ENCODE results near the gene SUPT20H.

SUPT20H gene

DNA sequence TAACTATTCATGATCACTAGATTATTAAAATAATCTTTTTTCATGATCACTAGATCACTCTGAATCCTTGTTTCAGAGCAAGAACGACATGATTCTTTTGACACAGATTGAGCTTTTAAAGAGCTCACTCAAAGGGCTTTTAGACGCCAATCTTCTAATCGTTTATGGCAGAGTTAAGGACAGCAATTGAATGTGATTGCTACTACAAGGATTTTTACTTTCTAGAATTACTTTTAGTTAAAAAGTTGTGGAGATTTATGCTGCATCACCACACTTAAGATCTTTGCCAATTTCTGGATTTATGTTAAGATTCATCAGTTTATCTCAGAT, 57.6 kb downstream of the SUPT20H start:
- DNase-seq = no peak

DNA sequence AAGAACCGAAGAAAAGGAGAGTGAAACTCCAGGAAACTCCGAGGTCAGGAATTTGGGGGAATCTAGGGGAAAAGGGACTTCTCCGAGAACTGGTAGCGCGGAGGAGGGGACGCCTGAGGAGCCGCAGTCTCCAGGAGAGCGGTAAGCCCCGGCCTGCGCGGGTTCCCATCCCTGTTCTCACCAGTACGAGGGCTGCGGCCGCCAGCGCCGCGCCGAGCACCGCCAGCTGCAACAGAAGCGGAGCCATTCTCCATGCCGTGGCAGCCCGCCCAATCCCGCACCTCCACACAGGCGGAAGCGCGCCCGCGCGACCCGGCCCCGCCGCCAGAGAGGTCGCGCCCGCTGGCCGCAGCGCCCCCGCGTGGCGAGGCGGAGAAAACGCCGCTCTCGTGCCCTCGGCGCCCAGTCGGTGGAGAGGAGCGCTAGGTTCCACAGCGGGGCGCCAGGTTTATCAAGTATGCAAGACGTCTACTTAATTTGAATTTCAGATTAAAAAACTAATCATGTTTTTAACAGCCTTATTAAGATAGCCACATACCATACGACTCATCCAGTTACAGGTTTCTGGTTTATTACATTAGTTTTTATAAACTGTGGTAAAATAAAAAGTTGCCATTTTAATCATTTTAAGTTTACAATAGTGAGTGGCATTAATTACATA, 60.3 kb downstream of the SUPT20H start, which contains the start of gene ALG5:
TSS of gene ALG5 (minus strand) at position 287 of the 661 bp plus-strand sequence. CDS start at position 247, 40 bp downstream.
- peak; percentile 39 to 93 (median 83) for DNase-seq

DNA sequence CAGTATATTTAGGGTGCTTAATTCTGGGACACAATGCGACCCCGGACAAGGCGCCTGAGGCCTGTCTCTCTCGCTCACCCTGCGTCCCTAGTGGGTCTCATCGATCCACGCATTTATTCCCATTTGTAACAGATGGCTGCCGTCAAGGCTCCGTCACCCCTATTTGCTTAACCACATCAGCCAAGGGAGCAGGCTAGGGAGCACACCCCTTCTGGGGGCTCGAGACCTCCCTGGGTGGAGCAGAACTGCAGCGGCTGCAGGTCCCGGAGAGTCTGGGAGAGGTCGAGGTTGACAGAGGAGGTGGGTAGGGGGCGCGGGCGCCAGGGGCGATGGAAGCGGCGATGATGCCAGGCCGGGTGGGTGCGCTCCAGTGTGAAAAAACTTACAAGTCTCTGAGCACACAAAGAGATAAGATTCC, 60.9 kb downstream of the SUPT20H start:
- DNase-seq = peak in 26 of 56 donors; percentile 5 to 63 (median 30)

DNA sequence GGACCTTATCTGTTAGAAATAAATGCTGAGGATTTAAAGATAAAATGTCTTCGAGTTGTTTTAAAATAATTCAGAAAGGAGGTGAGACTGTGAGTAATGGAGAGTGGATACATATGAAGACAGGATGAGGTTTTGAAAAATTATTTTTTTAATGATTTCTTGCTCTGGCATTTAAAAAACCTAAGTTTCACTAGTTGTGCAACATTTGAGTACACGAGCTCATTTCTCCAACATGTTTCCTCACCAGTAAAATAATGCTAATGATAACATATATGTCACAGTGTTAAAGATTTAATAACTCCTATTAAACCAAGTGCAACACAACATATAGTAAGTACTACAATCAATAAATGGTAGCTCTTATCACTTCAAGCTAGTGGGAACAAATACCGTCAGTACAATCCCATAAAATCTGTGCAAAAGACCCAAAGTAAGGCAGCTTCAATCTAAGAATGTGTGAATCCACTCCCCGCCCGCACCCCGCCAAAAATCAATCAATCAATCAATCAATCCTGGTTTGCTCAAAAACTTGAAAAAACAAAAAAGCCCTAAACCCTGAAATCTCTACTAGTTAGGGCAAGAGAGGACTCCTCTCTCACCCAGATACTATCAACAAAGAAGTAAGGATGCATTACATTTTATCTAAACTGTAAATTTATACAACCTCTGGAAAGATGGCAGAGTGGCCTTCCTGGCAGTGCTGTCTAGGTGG, 61.6 kb downstream of the SUPT20H start:
- DNase-seq = no peak

DNA sequence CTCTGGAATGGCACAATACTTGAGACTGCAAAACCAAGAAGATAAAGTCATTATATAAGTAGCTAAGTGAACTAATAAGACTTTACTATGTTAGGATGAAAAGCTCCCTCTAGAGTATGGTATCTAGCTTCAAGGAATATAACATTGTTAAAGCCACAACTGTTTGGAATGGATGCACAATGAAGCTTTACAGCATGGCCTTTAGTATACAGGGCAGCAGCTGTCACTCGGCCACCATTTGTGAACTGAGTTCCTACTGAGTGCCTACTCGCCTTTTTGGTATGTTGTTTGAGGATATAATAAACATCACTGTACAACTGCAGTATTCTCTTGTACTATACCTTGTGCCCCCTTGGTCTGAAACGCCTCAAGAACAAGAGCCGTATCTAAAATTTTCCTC, 67.1 kb downstream of the SUPT20H start:
- no peak for DNase-seq

DNA sequence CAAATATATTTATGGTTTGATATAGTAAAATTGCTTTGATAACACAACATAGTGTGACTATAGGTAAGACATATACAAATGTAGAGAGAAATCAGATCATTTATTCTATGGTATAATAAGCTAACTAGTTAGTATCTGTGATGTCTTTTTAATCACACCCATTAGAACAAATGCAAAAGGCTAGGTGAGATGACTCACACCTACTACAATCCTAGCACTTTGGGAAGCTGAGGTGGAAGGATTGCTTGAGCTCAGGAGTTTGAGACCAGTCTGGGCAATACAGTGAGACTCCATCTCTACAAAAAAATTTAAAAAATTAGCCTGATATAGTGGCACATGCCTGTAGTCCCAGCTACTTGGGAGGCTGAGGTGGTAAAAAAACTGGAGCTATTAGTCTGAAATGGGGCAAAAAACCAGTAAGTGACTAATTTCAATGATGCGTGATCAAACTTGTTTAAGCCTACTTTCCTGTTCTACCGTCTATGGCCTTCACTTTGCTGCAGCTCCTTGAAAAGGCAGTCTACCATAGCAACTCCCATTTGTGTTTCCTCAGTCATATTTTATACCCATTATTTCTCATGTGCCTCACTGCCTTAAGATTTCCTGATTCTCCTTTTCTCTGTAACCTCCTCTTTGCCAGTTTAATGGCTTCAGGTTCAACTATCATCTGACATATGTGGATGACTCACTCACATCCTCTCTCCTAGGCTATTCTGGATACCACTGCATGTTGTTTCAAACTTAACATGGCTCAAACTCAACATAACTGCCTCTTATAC, 72.8 kb downstream of the SUPT20H start:
- no peak for DNase-seq

DNA sequence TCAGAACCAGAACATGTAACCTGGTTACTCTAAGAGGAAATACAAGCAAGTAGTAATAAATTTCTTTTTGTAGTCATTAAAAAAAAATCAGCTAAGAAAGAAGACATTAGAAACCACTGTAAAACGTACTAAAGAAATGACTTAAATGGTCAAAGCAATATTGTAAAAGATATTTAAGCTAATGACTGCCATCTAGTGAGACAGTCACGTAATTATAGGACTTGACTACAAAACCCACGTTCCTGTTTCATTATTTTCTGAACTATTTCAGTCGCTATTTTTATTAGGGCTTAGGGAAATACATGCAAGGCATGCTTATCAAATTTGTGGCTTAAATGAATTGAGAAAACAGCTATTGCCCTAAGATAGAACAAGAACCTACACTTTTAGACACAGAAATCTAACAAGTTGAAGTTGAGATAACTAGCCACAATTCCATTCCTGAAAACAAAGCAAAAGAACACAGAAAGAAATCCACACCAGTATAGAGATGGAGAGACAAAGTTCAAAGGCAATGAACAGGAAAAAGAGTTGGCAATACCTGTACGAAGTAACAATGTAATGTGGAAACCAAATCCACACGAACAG, 78.2 kb downstream of the SUPT20H start:
- DNase-seq = no peak

DNA sequence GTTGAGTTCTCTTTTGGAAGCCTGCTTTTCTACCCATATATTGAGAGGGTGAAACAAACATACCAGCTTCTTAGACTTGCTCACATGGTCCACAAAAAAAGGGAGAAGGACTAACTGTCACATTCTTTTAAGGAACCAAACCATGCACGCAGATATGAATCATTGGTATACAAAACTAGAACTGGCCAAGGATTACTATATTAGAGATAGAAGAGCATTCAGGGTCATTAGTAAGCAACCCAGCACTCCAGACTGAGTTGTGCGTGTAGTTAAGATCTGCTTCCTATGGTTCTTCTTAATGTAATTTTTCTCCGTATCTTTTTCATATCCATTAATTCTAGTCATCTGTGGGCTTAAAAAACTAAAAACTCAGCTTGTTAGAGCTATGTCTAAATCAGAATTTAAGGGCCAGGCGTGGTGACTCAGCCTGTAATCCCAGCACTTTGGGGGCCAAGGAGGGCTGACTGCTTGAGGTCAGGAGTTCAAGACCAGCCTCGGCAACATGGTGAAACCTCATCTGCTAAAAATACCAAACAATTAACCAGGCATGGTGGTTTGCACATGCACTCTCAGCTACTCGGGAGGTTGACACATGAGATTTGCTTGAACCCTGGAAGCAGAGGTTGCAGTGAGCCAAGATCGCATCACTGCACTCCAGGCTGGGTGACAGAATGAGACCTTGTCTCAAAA, 80.0 kb downstream of the SUPT20H start:
- DNase-seq = no peak

DNA sequence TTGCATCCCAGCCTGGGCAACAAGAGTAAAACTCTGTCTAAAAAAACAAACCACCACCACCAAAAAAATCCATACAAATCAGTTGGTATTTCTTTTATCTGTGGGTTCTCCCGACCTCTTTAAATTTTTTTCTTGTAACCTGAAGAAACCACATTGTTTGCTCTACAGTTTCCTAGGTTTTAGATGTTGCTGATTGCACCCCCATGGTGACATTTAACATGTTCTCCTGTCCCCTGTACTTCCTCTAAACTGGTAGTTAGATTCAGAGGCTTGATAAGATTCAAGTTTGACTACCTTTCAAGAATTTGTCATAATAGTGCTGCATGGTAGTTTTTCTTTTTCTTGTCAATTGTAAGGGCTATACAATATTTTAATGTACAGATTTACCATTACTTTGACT, 84.3 kb downstream of the SUPT20H start:
- DNase-seq = no peak

DNA sequence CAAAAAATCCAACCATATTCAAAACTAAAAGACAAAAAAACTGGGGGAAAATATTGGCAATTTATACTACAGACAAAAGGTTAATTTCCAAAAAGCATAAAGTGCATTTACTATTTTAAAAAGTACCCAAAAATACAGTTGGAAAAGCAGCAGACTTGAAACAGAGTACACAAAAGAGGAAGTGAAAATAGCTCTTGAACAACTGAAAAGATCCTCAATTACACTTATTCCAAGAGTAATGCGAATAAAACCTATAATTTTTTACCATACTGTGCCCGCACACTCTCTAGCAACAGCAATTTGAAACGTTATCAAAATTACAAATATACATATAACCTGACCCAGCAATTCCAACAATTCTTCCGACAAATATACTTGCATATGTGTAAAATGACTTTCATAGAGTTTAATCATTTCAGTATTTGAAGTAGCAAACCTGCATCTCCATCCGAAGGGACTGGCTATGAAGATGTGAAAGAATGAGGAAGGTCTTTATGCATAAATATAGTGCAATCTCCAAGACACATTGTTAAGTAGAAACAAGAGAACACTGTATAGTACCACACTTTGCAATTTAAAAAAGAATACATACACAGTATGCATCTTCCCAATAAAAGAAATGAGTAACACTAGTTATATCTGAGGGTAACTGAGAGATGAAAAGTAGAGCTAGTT, 85.7 kb downstream of the SUPT20H start:
- DNase-seq = no peak

DNA sequence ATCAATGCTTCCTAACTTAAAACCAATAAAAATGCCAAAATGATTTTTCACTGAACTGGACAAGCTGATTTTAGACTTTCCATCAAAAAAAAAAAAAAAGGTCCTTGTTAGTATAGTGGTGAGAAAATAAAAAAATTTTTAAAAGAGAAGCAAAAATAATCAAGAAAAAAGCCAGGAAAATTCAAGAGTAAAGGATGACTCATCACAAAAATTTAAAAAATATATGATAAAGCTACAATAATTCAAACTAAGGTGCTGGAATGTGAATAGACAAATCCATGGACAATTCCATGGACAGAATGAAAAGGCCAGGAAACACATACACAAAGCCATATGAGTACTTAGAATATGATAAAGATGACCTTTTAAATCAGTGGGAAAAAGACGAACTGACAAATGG, 86.5 kb downstream of the SUPT20H start:
- DNase-seq = no peak

DNA sequence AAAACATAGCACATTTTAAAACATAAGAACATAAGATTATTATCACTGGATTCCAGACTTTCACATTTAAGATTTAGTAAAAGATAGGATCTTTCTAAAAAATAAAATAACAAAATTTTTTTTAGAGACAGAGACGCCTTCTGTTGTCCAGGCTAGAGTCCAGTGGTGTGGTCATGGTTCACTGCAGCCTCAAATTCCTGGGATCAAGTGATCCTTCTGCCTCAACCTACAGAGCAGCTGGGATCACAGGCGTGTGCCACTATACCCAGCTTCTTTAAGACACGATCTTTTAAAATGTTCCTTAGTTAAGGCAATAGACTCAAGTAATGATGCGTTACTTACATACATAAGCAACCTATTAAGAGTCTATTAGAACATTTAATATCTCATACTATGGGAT, 93.1 kb downstream of the SUPT20H start:
- DNase-seq = no peak

DNA sequence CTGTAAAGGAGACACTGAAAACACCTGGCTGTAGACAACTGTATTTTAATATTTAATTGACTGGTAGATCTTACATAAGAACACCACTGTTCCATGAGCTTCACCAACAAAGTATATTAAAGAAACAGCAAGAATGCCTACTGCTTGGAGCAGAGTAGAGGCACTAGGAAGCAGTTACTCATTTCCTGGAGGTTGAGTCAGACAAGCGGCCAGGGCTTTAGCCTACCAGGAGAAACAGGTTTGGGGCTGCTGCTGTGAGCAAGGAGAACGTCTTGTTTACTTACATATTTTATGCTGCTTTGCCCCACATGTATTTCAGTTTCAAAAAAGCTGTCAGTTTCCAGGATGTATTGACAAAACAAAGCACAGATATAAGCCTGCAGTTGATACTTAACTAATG, 93.7 kb downstream of the SUPT20H start:
- no peak for DNase-seq

DNA sequence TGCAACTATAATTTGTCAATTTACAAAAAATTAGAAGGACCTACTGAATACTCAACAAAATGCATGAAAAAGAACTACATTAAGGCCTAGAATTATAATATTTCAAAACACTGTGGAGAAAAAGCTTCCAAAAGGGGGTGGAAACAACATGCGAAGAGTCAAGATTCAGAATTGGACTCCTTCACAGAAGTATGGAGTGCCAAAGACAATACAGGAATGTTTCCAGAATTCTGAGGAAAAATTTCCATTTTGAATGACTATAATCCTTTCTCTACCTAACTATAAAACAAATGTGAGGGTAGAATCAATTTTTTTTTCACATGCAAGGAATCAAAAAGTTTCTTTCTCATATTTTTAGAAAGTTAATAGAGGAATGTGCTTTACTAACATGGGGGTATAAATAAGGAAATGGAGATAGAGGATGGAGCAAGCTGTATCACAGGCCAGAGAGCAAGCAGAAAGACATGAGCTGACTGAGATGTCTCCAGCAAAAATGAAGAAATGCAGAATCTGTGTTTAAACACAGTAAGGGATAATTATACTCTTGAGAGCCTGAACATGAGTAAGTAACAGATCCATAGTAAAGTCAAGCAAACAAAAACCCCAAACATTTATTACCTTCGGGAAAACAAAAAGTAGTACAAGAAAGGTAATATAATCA, 99.9 kb downstream of the SUPT20H start:
- no peak for DNase-seq

Measured in amygdala (tissue), 56 donors.